CD4-positive, alpha-beta T cell treated with Interleukin-1 beta for 1 hour (primary cell): ENCODE measurements around the gene NUP42.
"Not testable (repeated sequence)": the region's sequence is repeated elsewhere in the genome, so short reads cannot be mapped to it uniquely, and the experiment has no call there.

Experiments
- DNase-seq, 2 donors: peaks; one replicate each; pipeline ENCODE4 v3.0.0-alpha.2; 2020 to 2022

The NUP42 gene

GRCh38 chr7:23181684-23182553 is at the start of gene NUP42:
Gene NUP42, plus strand, starts transcription at chr7:23182048. Its CDS starts 38 bp downstream, at chr7:23182086.
- peak; percentile 95 to 96 for DNase-seq

- DNase-seq, result no peak
Measured at GRCh38 chr7:23133797-23134196, 48.1 kb upstream of the NUP42 start.

- DNase-seq, result no peak
Measured at GRCh38 chr7:23135755-23136154, 46.1 kb upstream of the NUP42 start.

GRCh38 chr7:23136216-23136615 is 45.6 kb upstream of the NUP42 start:
- no peak for DNase-seq

GRCh38 chr7:23157679-23158078 is 24.2 kb upstream of the NUP42 start:
- DNase-seq, result no peak

GRCh38 chr7:23158546-23158945 is 23.3 kb upstream of the NUP42 start:
- no peak for DNase-seq

- DNase-seq, result no peak
Measured at GRCh38 chr7:23161482-23161881, 20.4 kb upstream of the NUP42 start.

GRCh38 chr7:23164846-23165245 is 17.0 kb upstream of the NUP42 start:
- DNase-seq, result no peak

GRCh38 chr7:23165316-23165715 is 16.5 kb upstream of the NUP42 start:
- no peak for DNase-seq

GRCh38 chr7:23167691-23168090 is 14.2 kb upstream of the NUP42 start:
- no peak for DNase-seq

GRCh38 chr7:23168111-23168885 is 13.6 kb upstream of the NUP42 start:
- no peak for DNase-seq

- no peak for DNase-seq
Measured at GRCh38 chr7:23175938-23176337, 5.9 kb upstream of the NUP42 start.

GRCh38 chr7:23183279-23184012 is 1.6 kb downstream of the NUP42 start:
- DNase-seq, result no peak

GRCh38 chr7:23184291-23184690 is 2.4 kb downstream of the NUP42 start:
- DNase-seq, result no peak

GRCh38 chr7:23184709-23185359 is 3.0 kb downstream of the NUP42 start:
- no peak for DNase-seq

GRCh38 chr7:23185980-23186379 is 4.1 kb downstream of the NUP42 start:
- no peak for DNase-seq

GRCh38 chr7:23191022-23191421 is 9.2 kb downstream of the NUP42 start:
- no peak for DNase-seq

GRCh38 chr7:23193650-23194227 is 11.9 kb downstream of the NUP42 start:
- not testable (repeated sequence) for DNase-seq

- DNase-seq, result no peak
Measured at GRCh38 chr7:23196306-23196705, 14.5 kb downstream of the NUP42 start.

GRCh38 chr7:23197745-23198144 is 15.9 kb downstream of the NUP42 start:
- not testable (repeated sequence) for DNase-seq

- no peak for DNase-seq
Measured at GRCh38 chr7:23200331-23200730, 18.5 kb downstream of the NUP42 start.

- no peak for DNase-seq
Measured at GRCh38 chr7:23204241-23204640, 22.4 kb downstream of the NUP42 start.

GRCh38 chr7:23205577-23205908 is 23.7 kb downstream of the NUP42 start:
- DNase-seq, result no peak
